HEK293 (cell line): ENCODE data around the gene CDK19.

Source experiments
- HOXA7 ChIP-seq: sonication (generic); formaldehyde crosslinking; IDR thresholded peaks from 2 replicates; pipeline ENCODE4 v1.8.1; 2022; ENCODE audit warnings: missing genetic modification reagents, borderline replicate concordance
- OVOL3 ChIP-seq: fragments of 450-650 bp; formaldehyde crosslinking; IDR thresholded peaks from 2 replicates; pipeline ENCODE4 v1.5.1; 2016; ENCODE audit warnings: missing biosample characterization, missing genetic modification characterization
- YY1 ChIP-seq: fragments of 450-650 bp; formaldehyde crosslinking; IDR thresholded peaks from 2 replicates; pipeline ENCODE4 v1.5.1; 2018; ENCODE audit warnings: missing biosample characterization, missing genetic modification characterization
- ZNF830 ChIP-seq: fragments of 450-650 bp; IDR thresholded peaks from 2 replicates; pipeline ENCODE4 v1.5.0; 2018; ENCODE audit warnings: missing biosample characterization, missing genetic modification characterization, low read depth, mild to moderate bottlenecking, moderate library complexity
- TF ChIP-seq, protein P1 (sequence below): IDR thresholded peaks from 2 replicates; pipeline ENCODE4 v1.6.1; 2011; ENCODE audit warnings: mild to moderate bottlenecking, low read depth, low read length, borderline replicate concordance
- TF ChIP-seq, protein P2 (sequence below): fragments of 450-650 bp; formaldehyde crosslinking; IDR thresholded peaks from 2 replicates; pipeline ENCODE4 v1.5.1; 2016; ENCODE audit warnings: missing biosample characterization, missing genetic modification characterization
- TF ChIP-seq, protein P3 (sequence below): fragments of 450-650 bp; formaldehyde crosslinking; IDR thresholded peaks from 2 replicates; pipeline ENCODE4 v1.5.1; 2016; ENCODE audit warnings: missing biosample characterization, missing genetic modification characterization
- TF ChIP-seq, protein P4 (sequence below): fragments of 450-650 bp; formaldehyde crosslinking; IDR thresholded peaks from 2 replicates; pipeline ENCODE4 v1.5.1; 2016; ENCODE audit warnings: missing biosample characterization, missing genetic modification characterization, low read depth

DNA sequence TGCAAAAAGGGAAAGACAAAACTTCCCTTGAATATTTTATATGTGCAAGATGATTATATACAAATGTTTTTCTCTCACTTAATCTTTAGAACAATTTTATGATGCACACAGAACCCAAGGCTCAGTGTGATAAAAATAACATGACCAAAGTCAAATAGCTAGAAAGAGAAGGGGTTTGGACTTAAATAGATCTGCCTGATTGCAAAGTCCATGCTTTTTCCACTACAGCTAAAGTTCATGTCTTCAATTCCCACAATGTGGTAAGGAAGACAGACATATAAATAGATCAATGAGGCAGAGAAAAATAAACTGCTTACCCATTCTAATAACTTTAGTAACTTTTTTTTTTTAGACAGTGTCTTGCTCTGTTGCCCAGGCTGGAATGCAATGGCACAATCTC is 143.8 kb downstream of the CDK19 start:
- TF ChIP-seq YY1 (tag by site-specific recombination) (no peak), OVOL3 (no peak), ZNF830 (no peak), HOXA7 (CRISPR knock-in tag) (no peak)
- TF ChIP-seq, protein P1, sequence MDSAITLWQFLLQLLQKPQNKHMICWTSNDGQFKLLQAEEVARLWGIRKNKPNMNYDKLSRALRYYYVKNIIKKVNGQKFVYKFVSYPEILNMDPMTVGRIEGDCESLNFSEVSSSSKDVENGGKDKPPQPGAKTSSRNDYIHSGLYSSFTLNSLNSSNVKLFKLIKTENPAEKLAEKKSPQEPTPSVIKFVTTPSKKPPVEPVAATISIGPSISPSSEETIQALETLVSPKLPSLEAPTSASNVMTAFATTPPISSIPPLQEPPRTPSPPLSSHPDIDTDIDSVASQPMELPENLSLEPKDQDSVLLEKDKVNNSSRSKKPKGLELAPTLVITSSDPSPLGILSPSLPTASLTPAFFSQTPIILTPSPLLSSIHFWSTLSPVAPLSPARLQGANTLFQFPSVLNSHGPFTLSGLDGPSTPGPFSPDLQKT: no peak
- TF ChIP-seq, protein P2, sequence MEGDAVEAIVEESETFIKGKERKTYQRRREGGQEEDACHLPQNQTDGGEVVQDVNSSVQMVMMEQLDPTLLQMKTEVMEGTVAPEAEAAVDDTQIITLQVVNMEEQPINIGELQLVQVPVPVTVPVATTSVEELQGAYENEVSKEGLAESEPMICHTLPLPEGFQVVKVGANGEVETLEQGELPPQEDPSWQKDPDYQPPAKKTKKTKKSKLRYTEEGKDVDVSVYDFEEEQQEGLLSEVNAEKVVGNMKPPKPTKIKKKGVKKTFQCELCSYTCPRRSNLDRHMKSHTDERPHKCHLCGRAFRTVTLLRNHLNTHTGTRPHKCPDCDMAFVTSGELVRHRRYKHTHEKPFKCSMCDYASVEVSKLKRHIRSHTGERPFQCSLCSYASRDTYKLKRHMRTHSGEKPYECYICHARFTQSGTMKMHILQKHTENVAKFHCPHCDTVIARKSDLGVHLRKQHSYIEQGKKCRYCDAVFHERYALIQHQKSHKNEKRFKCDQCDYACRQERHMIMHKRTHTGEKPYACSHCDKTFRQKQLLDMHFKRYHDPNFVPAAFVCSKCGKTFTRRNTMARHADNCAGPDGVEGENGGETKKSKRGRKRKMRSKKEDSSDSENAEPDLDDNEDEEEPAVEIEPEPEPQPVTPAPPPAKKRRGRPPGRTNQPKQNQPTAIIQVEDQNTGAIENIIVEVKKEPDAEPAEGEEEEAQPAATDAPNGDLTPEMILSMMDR (tag by site-specific recombination): no peak
- TF ChIP-seq, protein P3, sequence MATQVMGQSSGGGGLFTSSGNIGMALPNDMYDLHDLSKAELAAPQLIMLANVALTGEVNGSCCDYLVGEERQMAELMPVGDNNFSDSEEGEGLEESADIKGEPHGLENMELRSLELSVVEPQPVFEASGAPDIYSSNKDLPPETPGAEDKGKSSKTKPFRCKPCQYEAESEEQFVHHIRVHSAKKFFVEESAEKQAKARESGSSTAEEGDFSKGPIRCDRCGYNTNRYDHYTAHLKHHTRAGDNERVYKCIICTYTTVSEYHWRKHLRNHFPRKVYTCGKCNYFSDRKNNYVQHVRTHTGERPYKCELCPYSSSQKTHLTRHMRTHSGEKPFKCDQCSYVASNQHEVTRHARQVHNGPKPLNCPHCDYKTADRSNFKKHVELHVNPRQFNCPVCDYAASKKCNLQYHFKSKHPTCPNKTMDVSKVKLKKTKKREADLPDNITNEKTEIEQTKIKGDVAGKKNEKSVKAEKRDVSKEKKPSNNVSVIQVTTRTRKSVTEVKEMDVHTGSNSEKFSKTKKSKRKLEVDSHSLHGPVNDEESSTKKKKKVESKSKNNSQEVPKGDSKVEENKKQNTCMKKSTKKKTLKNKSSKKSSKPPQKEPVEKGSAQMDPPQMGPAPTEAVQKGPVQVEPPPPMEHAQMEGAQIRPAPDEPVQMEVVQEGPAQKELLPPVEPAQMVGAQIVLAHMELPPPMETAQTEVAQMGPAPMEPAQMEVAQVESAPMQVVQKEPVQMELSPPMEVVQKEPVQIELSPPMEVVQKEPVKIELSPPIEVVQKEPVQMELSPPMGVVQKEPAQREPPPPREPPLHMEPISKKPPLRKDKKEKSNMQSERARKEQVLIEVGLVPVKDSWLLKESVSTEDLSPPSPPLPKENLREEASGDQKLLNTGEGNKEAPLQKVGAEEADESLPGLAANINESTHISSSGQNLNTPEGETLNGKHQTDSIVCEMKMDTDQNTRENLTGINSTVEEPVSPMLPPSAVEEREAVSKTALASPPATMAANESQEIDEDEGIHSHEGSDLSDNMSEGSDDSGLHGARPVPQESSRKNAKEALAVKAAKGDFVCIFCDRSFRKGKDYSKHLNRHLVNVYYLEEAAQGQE (tag by site-specific recombination): no peak
- TF ChIP-seq, protein P4, sequence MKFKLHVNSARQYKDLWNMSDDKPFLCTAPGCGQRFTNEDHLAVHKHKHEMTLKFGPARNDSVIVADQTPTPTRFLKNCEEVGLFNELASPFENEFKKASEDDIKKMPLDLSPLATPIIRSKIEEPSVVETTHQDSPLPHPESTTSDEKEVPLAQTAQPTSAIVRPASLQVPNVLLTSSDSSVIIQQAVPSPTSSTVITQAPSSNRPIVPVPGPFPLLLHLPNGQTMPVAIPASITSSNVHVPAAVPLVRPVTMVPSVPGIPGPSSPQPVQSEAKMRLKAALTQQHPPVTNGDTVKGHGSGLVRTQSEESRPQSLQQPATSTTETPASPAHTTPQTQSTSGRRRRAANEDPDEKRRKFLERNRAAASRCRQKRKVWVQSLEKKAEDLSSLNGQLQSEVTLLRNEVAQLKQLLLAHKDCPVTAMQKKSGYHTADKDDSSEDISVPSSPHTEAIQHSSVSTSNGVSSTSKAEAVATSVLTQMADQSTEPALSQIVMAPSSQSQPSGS (tag by site-specific recombination): no peak
